A204.1 (cell line): ENCODE data around the gene LSM10.

Source experiments
- FAIRE-seq: peaks from 2 replicates; lab custom pipeline; 2012; peaks lifted over from hg19 to GRCh38; lab: Jason Lieb, UNC

Gene LSM10

GRCh38 chr1:36350659-36351226, 47.0 kb downstream of the LSM10 start:
- FAIRE-seq, result no peak

GRCh38 chr1:36349839-36350238, 47.9 kb downstream of the LSM10 start:
- FAIRE-seq, result no peak

DNA sequence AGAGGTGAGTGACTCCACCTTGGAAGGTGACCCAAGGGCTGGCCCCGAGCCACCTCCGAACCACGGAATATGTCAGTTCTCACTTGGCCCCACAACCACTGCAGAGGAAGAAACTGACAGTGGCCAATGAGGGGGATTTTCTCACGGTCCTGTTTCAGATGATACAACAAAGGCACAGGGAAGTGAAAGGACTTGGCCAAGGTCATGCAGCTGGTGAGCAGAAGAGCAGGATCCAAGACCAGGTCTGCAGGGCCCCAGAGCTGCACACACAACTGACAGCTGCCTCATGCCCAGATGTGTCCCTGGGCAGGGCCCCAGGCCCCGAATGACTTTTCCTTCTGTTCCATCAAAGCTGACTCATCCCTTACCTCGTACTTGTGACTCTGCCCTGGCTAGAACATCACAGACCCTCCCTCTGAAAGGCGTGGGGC, 48.5 kb downstream of the LSM10 start:
- no peak for FAIRE-seq

GRCh38 chr1:36346741-36347370, 50.9 kb downstream of the LSM10 start:
- no peak for FAIRE-seq

- no peak for FAIRE-seq
Observed at GRCh38 chr1:36345353-36345752, 52.4 kb downstream of the LSM10 start.

DNA sequence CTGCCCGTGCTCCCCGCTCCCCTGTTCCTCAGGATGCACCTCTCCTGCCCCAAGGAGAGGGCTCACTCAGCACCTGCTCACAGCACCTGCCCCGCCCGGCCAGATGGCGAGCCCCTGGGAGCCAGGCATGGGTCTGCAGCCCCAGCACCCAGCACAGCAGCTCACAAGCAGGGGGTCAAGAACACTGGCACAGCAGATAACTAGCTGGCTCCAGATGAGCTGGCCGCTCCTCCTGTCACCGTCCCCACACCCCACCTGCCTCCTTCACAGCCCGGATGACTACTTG, 53.4 kb downstream of the LSM10 start:
- FAIRE-seq, result no peak

DNA sequence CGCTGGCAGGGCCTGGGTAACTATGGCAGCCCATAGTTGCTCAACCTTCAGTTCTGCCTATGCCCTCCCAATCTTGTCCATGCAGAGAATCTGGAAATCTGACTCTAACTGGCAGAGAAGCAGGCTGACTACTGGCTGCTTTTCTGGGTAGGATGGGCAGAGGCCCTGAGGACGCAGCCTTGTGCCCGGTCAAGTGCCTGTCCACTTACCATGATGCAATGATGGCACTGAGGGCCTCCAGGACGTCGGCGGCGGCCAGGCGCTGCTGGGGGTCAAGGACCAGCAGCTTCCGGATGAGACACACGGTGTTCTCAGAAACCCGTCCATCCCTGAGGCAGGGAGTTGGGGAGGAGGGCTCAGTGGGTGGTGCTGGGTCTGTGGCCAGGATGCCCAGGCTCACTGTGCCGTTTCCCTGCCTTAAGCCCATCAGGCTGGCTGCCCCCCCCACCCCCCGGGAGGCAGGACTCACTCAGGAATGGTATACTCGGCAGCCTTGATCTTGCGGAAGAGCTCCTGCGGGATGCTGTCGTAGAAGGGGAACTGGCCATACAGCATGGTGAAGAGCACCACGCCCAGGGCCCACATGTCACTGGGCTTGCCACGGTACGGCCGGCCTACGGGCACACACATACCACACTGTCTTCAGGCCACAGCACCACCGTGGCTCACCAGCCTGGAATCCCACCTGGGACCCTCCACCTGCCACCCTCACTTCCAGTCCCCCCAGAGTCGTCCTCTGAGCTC, 53.9 kb downstream of the LSM10 start:
- FAIRE-seq, result no peak
